HCT116 (cell line): Measurements from ENCODE around the gene TMEM238.

Experiments
- CBX3 ChIP-seq: IDR thresholded peaks from 2 replicates; pipeline ENCODE4 v1.6.1; 2012; ENCODE audit warnings: low read depth
- CEBPB ChIP-seq: IDR thresholded peaks from 2 replicates; pipeline ENCODE4 v1.6.1; 2012; ENCODE audit warnings: low read depth
- EGR1 ChIP-seq: IDR thresholded peaks from 2 replicates; pipeline ENCODE4 v1.6.1; 2012; ENCODE audit warnings: low read depth
- EZH2 ChIP-seq: fragments of 200-600 bp; sonication (generic); IDR thresholded peaks from 2 replicates; pipeline ENCODE4 v1.6.1; 2017; ENCODE audit warnings: antibody characterized with exemption, mixed run types
- POLR2A ChIP-seq: IDR thresholded peaks from 2 replicates; pipeline ENCODE4 v1.7.0; 2011; ENCODE audit warnings: borderline replicate concordance; ENCODE audit not compliant: insufficient read depth, insufficient read length; ENCODE audit errors: extremely low read depth
- POLR2AphosphoS5 ChIP-seq: IDR thresholded peaks from 2 replicates; pipeline ENCODE4 v1.6.1; 2011; ENCODE audit warnings: mild to moderate bottlenecking, low read depth, low read length, moderate library complexity
- RAD21 ChIP-seq: IDR thresholded peaks from 2 replicates; pipeline ENCODE4 v1.6.1; 2012; ENCODE audit warnings: low read depth, mild to moderate bottlenecking
- SP1 ChIP-seq: IDR thresholded peaks from 2 replicates; pipeline ENCODE4 v1.6.1; 2012; ENCODE audit warnings: low read depth
- YY1 ChIP-seq: IDR thresholded peaks from 2 replicates; pipeline ENCODE4 v1.6.1; 2011; ENCODE audit warnings: low read length, low read depth, moderate library complexity, mild to moderate bottlenecking; ENCODE audit not compliant: insufficient replicate concordance; ENCODE audit errors: extremely low read depth
- ZNF274 ChIP-seq: fragments of 200-500 bp; sonication (Bioruptor generic); IDR thresholded peaks from 2 replicates; pipeline ENCODE4 v1.6.1; 2014; ENCODE audit warnings: mild to moderate bottlenecking, low read depth, low read length, inconsistent platforms
- TF ChIP-seq, protein P1 (sequence below), 3 experiments: fragments of 200-600 bp in 1 of 3; sonication (generic) in 1 of 3; IDR thresholded peaks in 2 of 3; conservative IDR thresholded peaks in 1 of 3; 2 replicates each; pipeline ENCODE4 v1.5.1; 2012 to 2017; ENCODE audit warnings: low read depth in 2 of 3, low read length in 2 of 3, antibody characterized with exemption in 1 of 3, borderline replicate concordance in 1 of 3, control low read depth in 1 of 3, mild to moderate bottlenecking in 1 of 3, mixed read lengths in 1 of 3, mixed run types in 1 of 3, moderate library complexity in 1 of 3; ENCODE audit not compliant: insufficient read depth in 1 of 3
- TF ChIP-seq, protein P2 (sequence below): IDR thresholded peaks from 2 replicates; pipeline ENCODE4 v1.6.1; 2011; ENCODE audit warnings: mild to moderate bottlenecking, low read length, moderate library complexity; ENCODE audit not compliant: insufficient replicate concordance; ENCODE audit errors: extremely low read depth
- TF ChIP-seq, protein P3 (sequence below): IDR thresholded peaks from 2 replicates; pipeline ENCODE4 v1.6.1; 2012
- TF ChIP-seq, protein P4 (sequence below): IDR thresholded peaks from 2 replicates; pipeline ENCODE4 v1.6.1; 2012; ENCODE audit warnings: low read depth

DNA sequence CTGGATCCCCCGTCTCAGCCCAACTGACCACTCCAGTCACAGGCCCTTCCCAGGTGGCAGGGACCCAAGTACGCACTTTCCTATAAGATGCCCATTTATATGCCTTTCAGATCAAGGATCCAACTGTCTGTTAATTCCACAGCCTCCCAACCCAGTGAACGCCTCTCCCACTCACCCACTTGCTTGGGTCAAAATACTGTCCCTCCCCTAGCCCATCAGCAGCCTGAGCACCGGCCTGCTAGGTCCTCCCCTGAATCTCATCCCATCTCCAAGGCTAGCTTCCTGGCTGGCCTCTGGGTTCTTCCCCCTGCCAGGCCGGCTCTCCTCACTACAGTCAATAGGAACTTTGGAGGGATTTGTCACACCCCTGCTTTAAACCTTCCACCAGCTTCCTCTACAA, 21.5 kb upstream of the TMEM238 start:
- TF ChIP-seq, protein P1, sequence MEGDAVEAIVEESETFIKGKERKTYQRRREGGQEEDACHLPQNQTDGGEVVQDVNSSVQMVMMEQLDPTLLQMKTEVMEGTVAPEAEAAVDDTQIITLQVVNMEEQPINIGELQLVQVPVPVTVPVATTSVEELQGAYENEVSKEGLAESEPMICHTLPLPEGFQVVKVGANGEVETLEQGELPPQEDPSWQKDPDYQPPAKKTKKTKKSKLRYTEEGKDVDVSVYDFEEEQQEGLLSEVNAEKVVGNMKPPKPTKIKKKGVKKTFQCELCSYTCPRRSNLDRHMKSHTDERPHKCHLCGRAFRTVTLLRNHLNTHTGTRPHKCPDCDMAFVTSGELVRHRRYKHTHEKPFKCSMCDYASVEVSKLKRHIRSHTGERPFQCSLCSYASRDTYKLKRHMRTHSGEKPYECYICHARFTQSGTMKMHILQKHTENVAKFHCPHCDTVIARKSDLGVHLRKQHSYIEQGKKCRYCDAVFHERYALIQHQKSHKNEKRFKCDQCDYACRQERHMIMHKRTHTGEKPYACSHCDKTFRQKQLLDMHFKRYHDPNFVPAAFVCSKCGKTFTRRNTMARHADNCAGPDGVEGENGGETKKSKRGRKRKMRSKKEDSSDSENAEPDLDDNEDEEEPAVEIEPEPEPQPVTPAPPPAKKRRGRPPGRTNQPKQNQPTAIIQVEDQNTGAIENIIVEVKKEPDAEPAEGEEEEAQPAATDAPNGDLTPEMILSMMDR (IDR thresholded peaks at IDR 0.05 in 2 of 3, conservative IDR thresholded peaks at IDR 0.05 in 1 of 3; ENCODE audit: borderline replicate concordance in 1 of 3, insufficient read depth in 1 of 3, low read depth in 2 of 3, low read length in 2 of 3), result no peak
- TF ChIP-seq RAD21 (no peak), POLR2AphosphoS5 (no peak), CBX3 (no peak), POLR2A (no peak), EZH2 (no peak), YY1 (no peak), EGR1 (no peak), SP1 (no peak), CEBPB (no peak), ZNF274 (no peak)
- TF ChIP-seq, protein P2, sequence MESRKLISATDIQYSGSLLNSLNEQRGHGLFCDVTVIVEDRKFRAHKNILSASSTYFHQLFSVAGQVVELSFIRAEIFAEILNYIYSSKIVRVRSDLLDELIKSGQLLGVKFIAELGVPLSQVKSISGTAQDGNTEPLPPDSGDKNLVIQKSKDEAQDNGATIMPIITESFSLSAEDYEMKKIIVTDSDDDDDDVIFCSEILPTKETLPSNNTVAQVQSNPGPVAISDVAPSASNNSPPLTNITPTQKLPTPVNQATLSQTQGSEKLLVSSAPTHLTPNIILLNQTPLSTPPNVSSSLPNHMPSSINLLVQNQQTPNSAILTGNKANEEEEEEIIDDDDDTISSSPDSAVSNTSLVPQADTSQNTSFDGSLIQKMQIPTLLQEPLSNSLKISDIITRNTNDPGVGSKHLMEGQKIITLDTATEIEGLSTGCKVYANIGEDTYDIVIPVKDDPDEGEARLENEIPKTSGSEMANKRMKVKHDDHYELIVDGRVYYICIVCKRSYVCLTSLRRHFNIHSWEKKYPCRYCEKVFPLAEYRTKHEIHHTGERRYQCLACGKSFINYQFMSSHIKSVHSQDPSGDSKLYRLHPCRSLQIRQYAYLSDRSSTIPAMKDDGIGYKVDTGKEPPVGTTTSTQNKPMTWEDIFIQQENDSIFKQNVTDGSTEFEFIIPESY, result no peak
- TF ChIP-seq, protein P3, sequence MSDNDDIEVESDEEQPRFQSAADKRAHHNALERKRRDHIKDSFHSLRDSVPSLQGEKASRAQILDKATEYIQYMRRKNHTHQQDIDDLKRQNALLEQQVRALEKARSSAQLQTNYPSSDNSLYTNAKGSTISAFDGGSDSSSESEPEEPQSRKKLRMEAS, result no peak
- TF ChIP-seq, protein P4, sequence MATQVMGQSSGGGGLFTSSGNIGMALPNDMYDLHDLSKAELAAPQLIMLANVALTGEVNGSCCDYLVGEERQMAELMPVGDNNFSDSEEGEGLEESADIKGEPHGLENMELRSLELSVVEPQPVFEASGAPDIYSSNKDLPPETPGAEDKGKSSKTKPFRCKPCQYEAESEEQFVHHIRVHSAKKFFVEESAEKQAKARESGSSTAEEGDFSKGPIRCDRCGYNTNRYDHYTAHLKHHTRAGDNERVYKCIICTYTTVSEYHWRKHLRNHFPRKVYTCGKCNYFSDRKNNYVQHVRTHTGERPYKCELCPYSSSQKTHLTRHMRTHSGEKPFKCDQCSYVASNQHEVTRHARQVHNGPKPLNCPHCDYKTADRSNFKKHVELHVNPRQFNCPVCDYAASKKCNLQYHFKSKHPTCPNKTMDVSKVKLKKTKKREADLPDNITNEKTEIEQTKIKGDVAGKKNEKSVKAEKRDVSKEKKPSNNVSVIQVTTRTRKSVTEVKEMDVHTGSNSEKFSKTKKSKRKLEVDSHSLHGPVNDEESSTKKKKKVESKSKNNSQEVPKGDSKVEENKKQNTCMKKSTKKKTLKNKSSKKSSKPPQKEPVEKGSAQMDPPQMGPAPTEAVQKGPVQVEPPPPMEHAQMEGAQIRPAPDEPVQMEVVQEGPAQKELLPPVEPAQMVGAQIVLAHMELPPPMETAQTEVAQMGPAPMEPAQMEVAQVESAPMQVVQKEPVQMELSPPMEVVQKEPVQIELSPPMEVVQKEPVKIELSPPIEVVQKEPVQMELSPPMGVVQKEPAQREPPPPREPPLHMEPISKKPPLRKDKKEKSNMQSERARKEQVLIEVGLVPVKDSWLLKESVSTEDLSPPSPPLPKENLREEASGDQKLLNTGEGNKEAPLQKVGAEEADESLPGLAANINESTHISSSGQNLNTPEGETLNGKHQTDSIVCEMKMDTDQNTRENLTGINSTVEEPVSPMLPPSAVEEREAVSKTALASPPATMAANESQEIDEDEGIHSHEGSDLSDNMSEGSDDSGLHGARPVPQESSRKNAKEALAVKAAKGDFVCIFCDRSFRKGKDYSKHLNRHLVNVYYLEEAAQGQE, result no peak
